Fibroblast of the aortic adventitia (primary cell): ENCODE measurements around the gene BGLAP. TPM values are rescaled to one million over a fixed set of nuclear protein-coding genes. Genes with fewer than 3 reads are reported as not detected.

ENCODE experiments used
- DNase-seq: peaks from one replicate; pipeline ENCODE4 v3.0.0-alpha.2; 2010; ENCODE audit warnings: low read depth
- H3K4me3 ChIP-seq: 2 replicates; pipeline ENCODE4 v1.5.1; 2011; ENCODE audit warnings: low read depth, mild to moderate bottlenecking, control low read depth, low read length, moderate library complexity
- CTCF ChIP-seq: IDR thresholded peaks from 2 replicates; pipeline ENCODE4 v1.5.1; 2011; ENCODE audit warnings: mild to moderate bottlenecking, low read length, control low read depth, inconsistent platforms; ENCODE audit not compliant: insufficient read depth
- total RNA-seq: library from RNA; depleted of rRNA; stranded (reverse); fragments of >200 nt; gene quantifications from 2 replicates; pipeline ENCODE4 v1.2.3, GENCODE V29; 2012; ENCODE audit warnings: low replicate concordance

BGLAP gene
- total RNA-seq, 1 donor, result 0.18 TPM

GRCh38 chr1:156276532-156276931 is 34.5 kb downstream of the BGLAP start:
- no peak for TF ChIP-seq CTCF
- peak; percentile 45 for DNase-seq
- no peak overlapping the region for H3K4me3 ChIP-seq

- TF ChIP-seq CTCF, result no peak
- no peak for DNase-seq
- H3K4me3 ChIP-seq, result no peak overlapping the region
These were observed 35.0 kb downstream of the BGLAP start for GRCh38 chr1:156276966-156277381.

- TF ChIP-seq CTCF, result no peak
- no peak for DNase-seq
- no peak overlapping the region for H3K4me3 ChIP-seq
These were observed 37.9 kb downstream of the BGLAP start for GRCh38 chr1:156279837-156280236.

GRCh38 chr1:156281281-156281680 is 39.3 kb downstream of the BGLAP start:
- peak; percentile 45 for DNase-seq
- no peak for TF ChIP-seq CTCF
- H3K4me3 ChIP-seq, result peak overlapping the region; percentile 97

GRCh38 chr1:156281693-156282478 is 39.9 kb downstream of the BGLAP start:
- TF ChIP-seq CTCF, result no peak
- DNase-seq, result no peak
- peak overlapping the region; percentile 97 for H3K4me3 ChIP-seq

- DNase-seq, result peak; percentile 99
- peak within 1 kb of the TSS; percentile 97 for H3K4me3 ChIP-seq
- TF ChIP-seq CTCF, result no peak
These were observed 40.7 kb downstream of the BGLAP start, which contains the start of gene SMG5 for GRCh38 chr1:156282479-156283222. Gene SMG5, minus strand, starts transcription at chr1:156282825. Its CDS starts 145 bp downstream, at chr1:156282680.
